Cardiac septum (tissue), 1 donor: ENCODE data around the gene MRAS. TPM values are rescaled to one million over a fixed set of nuclear protein-coding genes. Genes with fewer than 3 reads are reported as not detected.

Experiments
- DNase-seq: peaks from one replicate; pipeline ENCODE4 v3.0.0-alpha.2; 2020; ENCODE audit warnings: low spot score
- intact Hi-C: fragments of 100-400 bp; cut with DNase I; formaldehyde crosslinking; loops from one replicate; pipeline ENCODE4 v1.14.0; 2022
- total RNA-seq: library from RNA; stranded (reverse); fragmentation: NEBNext Ultra II Directional; extraction: Animal tissue kit (Norgen Biotek cat#: 25700); gene quantifications from one replicate; pipeline ENCODE4 v1.2.1, GENCODE V29; 2021
- donor health status: DM: no; HTN: no; CAD: no.

The MRAS gene
- total RNA-seq, 1 donor from 2014 or later, result 327 TPM

GRCh38 chr3:138336454-138336999 lies 11.9 kb upstream of the MRAS start:
- no peak for DNase-seq
- intact Hi-C loops, result loop anchor here (10.0 kb wide), 2 partner anchors 152 to 578 kb away; partner anchors contain the start of gene ARMC8

DNA sequence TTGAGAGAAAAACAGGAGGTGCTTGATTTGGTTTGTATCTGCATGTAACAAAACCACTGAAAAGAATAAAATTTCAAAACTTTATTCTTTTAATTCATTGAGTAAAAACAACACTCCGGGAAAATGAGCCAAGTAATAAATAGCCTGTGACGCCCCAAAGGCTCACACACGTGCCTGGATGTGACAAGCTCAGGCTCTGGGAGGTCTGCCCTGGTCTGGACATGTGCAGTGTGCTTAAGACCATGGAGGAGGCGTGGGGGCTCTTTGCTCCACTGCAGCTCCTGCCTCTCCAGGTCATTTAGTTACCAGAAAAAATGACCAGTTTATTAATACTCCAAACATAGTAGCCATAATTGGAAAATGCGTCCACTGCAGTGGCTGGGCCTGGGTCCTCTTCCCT lies 10.1 kb upstream of the MRAS start:
- no peak for DNase-seq
- intact Hi-C loops, result loop anchor here (10.0 kb wide), 2 partner anchors 153 to 577 kb away; partner anchors contain the start of gene ARMC8

- intact Hi-C loops, result loop anchor here (10.0 kb wide), 2 partner anchors 154 to 576 kb away; partner anchors contain the start of gene ARMC8
- DNase-seq, result no peak
Measured at GRCh38 chr3:138338811-138339210, 9.6 kb upstream of the MRAS start.

- DNase-seq, result no peak
- intact Hi-C loops, result no loop called here
Measured at GRCh38 chr3:138340511-138340910, 7.9 kb upstream of the MRAS start.

DNA sequence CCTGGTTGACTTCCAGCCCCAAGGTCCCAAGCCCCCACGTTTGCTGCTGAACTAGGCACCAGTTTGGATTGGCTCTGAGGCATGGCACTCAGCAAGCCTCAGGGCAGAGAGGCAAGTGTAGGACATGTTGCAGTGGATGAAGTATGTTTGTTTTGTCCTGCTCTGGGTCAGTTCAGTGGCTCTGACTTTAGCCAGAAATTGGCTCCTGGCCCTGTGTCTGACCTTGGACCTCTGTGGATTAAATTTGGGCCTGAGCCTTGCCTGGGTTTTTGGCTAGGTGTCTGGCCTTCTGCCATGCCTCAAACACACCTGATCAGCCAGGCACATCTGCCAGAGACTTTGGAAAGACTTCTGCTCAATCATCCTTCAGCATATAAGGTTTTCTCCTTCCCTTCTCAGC lies 3.6 kb upstream of the MRAS start:
- DNase-seq, result no peak
- intact Hi-C loops, result loop anchor here (5.0 kb wide), 2 partner anchors 53 to 248 kb away; partner anchors contain the start of gene CEP70

- intact Hi-C loops, result loop anchor here (2.0 to 5.0 kb wide), 3 partner anchors 26 to 243 kb away; partner anchors contain the start of gene CEP70
- no peak for DNase-seq
Measured at GRCh38 chr3:138348754-138349739, 668 bp downstream of the MRAS start.

DNA sequence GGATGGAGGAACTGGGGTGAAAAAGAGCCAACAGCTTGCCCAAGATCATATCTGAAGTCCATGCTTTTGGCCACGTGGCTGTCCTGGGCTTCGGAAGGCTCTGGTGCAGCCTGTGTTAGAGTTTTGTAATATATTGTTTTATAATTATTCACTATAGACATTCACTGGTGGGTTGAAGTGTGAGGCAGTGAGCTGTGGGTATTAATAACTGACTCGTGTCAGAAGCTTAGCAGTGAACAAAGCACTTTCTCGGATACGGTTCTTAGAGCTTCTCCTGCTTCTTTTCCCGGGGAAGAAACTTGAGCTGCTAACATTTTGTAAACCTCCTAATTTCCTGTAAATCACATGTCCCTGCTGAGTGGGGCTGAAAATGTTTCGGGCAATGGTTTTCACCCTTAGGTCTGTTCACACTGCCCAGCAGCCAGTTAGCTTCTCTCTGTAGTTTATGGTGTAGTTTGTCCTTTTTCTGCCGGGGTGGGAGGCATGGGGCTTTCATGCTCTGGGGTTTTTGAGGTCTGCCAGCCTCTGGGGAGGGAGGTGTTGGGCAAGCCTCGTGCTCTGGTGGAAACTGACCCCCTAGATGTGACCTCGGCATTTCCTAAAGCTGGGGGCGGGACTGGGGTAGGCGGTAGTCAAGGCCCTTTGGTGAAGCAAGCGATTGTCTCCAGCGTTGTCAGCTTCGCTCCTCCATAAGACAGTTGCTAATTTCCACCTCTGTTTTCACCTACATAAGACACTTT lies 1.7 kb downstream of the MRAS start:
- no peak for DNase-seq
- intact Hi-C loops, result loop anchor here (2.0 to 5.0 kb wide), 3 partner anchors 25 to 242 kb away; partner anchors contain the start of gene CEP70

DNA sequence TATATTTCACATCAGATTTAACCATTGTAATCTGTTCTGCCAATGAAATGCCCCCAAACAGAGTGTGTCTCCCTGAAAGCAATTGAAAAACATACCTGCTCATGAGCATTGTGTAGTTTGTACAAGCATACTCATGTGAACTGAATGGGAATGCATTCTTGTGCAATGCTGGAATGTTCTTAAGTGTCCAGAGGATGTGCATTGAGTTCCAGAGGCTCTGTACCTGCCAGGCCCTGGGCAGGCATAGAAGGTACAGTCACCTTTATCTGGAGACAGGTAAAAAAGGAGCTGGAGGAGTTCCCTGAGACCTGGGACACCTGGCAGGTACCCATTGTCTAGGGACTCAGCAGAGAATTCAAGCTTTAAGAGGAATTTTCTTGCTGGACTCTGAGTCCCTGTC lies 2.8 kb downstream of the MRAS start:
- intact Hi-C loops, result no loop called here
- no peak for DNase-seq

DNA sequence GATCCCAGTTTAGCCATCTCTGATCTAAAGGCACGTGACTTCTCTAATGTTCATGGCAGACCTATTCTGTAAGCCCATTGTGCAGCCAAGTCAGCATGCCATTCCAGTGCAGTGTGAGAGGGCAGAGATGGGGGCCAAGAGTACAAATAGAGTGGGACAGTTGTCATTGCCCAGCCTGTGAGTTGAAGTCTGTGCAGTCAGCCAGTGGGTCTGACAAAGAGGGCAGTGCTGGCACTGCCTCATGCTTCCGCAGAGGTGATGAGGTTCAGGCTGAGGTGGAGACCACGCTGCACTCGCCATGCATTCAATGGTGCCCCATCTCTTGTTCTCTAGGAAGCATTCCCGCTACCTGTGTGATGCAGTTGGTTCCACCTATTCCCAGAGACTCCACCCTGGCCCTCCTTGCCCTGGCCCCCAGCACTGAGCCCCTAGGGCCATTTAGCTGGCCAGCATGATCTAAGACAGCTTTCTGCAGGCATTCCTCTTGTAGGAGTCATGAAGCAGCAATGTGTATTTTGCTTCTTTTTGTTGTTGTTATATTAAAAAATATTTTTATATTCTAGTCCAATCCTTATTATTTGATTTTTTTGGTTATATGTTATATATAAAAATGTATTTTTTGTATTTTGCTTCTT lies 3.7 kb downstream of the MRAS start:
- DNase-seq, result no peak
- intact Hi-C loops, result no loop called here

DNA sequence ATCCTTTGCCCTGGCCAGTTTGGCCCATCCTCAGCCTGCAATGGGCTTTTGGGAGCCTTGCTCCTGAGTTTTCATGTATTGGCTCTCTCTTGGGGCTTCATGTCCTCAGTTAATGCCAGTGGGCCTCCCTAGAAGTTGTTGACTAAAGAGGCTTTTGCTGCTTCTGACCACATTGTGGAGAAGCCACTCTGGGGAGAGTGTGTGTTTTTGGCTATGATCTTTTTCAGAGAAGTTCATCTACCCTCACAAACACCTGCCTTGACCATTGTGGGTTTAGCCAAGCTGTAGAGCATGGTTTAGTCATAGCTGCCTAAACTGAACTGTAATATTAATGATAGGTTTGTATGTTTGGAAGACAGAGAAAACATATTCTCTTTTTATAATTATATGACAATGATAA lies 6.0 kb downstream of the MRAS start:
- no peak for DNase-seq
- intact Hi-C loops, result no loop called here

DNA sequence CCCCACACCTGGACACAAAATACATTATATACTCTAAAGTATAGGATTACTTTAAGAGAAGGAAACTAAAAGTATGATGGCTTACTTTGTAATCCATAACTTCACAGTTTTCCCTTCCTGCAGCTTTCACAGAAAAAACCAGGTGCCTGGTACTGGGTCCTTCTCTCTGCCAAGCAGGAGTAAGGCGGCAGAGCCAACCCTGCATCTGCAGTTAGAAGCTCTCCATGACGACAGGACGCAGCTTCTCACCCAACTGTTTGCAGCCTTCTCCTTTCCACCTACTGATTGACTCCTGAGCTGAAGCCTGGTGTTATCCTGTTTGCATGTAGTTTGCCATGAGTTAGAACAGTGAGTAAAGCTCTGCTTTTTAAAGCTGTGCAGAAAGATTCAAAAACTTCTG lies 6.7 kb downstream of the MRAS start:
- DNase-seq, result no peak
- intact Hi-C loops, result no loop called here

GRCh38 chr3:138356730-138357405 lies 8.5 kb downstream of the MRAS start:
- no peak for DNase-seq
- intact Hi-C loops, result no loop called here

DNA sequence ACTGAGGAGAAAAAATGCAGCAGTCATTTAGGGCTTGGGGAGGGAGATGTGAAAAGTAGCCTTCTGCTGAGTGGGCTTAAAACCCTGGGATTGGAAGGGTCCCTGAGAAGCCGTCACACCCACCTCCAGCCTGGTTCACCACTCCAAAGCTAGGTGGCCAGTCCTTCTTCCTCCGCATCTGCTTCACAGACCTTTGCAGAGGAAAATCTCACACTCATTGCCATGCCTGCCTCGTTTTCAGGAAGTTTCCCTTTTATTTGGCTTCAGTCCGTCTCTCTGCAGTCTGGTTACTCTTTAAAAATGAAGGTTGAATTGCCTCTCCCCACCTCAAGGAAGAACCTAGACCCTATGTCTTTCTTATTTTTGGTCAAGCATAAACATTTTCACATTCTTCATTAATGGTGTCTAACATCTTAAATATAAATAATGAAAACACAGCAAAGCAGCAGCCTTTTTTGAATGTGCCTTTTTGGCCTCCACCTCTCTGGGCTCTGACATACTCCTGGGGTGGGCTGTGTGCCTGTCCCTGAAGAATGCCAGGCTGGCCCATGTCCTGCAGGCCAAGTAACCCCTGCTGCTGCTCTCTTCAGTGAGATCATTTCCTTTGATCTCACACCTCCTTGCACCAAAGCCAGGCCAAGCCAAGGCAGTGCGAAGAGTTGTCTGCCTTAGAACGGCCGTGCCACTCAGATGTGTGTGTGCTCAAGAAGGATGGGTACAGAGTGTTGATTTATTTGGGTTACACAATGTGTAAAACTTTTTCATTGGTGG lies 11.0 kb downstream of the MRAS start:
- no peak for DNase-seq
- intact Hi-C loops, result no loop called here

- intact Hi-C loops, result loop anchor here (5.0 kb wide), 1 partner anchor 42 kb away; no protein-coding TSS in a partner anchor
Measured at GRCh38 chr3:138359919-138360868, 11.8 kb downstream of the MRAS start.

GRCh38 chr3:138360869-138361525 lies 12.6 kb downstream of the MRAS start:
- intact Hi-C loops, result loop anchor here (5.0 kb wide), 1 partner anchor 41 kb away; no protein-coding TSS in a partner anchor
- DNase-seq, result no peak

More at GRCh38 chr3:138359919-138360868, 11.8 kb downstream of the MRAS start:
- DNase-seq, result peak; percentile 82

GRCh38 chr3:138361561-138361971 lies 13.2 kb downstream of the MRAS start:
- intact Hi-C loops, result loop anchor here (5.0 kb wide), 1 partner anchor 41 kb away; no protein-coding TSS in a partner anchor
- no peak for DNase-seq
